ENCODE data around the gene PNCK. TPM values are rescaled to one million over a fixed set of nuclear protein-coding genes. Genes with fewer than 3 reads are reported as not detected.

The PNCK gene
- total RNA-seq, 1 donor from 2014 or later: 1.1 TPM

DNA sequence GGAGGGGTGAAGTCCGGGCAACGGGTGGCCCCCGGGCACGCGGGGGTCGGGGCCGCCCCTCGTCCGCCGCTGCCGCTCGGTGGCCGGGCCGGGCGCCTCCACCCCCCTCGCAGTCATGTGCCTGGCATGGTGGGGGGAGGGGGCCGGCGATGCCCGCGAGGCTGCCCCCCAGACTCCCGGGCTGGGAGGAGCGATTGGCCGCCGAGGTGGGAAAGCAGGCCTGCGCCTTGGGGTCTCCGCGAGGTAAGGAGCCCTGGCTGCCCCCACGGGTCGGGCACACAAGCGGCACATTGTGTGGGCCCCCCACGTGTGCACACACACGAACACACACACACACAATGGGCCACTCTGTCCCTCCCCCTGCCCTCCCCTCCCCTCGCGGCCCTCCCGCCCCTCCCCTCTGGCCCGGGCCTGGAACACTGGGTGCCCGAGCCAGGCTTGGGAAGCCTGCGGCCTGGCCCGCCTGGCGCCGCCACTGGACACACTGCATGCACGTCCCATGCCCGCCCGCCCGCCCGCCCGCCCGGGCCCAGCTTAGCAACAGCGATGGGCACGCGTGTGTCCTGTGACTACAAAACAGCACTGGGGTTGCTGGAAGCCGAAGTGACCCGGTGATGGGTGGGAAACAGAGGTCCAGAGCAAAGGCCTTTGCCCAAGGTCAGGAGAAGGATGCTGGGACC, 15.4 kb upstream of the PNCK start:
- DNase-seq (ENCODE audit: low read depth) (no peak), FAIRE-seq (no peak)

GRCh38 chrX:153688506-153688905, 14.9 kb upstream of the PNCK start:
- H3K9me3 Mint-ChIP-seq (ENCODE audit: unreplicated experiment): no peaks in the 10 kb centered on the region
- H3K27ac ChIP-seq (ENCODE audit: low read depth, low read length): no peak overlapping the region
- no peaks in the 10 kb centered on the region for H3K9me3 ChIP-seq (ENCODE audit: insufficient read depth, low read depth, low read length)
- no peak overlapping the region for H3K4me3 Mint-ChIP-seq (ENCODE audit: unreplicated experiment)
- H3K27me3 Mint-ChIP-seq (ENCODE audit: low read depth, unreplicated experiment): no peaks in the 10 kb centered on the region
- no peak for FAIRE-seq
- peaks cover 5% of the 10 kb centered on the region for H3K79me2 ChIP-seq (ENCODE audit: insufficient read depth, low read length)
- peaks cover 10% of the 10 kb centered on the region for H4K20me1 ChIP-seq (ENCODE audit: insufficient read depth, low read length)
- no peaks in the 10 kb centered on the region for H3K36me3 Mint-ChIP-seq (ENCODE audit: low read depth, unreplicated experiment)
- peak overlapping the region; percentile 33 for H3K4me3 ChIP-seq (ENCODE audit: insufficient read depth, low read depth, low read length)
- H3K27ac Mint-ChIP-seq (ENCODE audit: unreplicated experiment): no peak overlapping the region
- peak overlapping the region; percentile 68 for H3K4me2 ChIP-seq (ENCODE audit: low read length)
- DNase-seq (ENCODE audit: low read depth): no peak
- peak overlapping the region; percentile 48 for H3K9ac ChIP-seq (ENCODE audit: low read length)
- H2AFZ ChIP-seq (ENCODE audit: low read depth, low read length): no peak overlapping the region
- peaks cover 11% of the 10 kb centered on the region for H3K4me1 ChIP-seq (ENCODE audit: insufficient read depth, low read length)
- H3K4me1 Mint-ChIP-seq (ENCODE audit: low read depth, unreplicated experiment): peaks cover 2% of the 10 kb centered on the region
- H3K27me3 ChIP-seq (ENCODE audit: insufficient read depth, low read length): no peaks in the 10 kb centered on the region
- TF ChIP-seq CTCF (IDR thresholded peaks at IDR 0.05; ENCODE audit: insufficient read depth, low read depth, low read length) (no peak), EZH2 (IDR thresholded peaks at IDR 0.05; ENCODE audit: insufficient read depth, low read length) (no peak)
- H3K36me3 ChIP-seq (ENCODE audit: insufficient read depth, low read length): no peaks in the 10 kb centered on the region

More for the DNA sequence above, 15.4 kb upstream of the PNCK start:
- H3K79me2 ChIP-seq (ENCODE audit: insufficient read depth, low read length): peaks cover 5% of the 10 kb centered on the region
- H3K4me3 ChIP-seq (ENCODE audit: insufficient read depth, low read depth, low read length): peak overlapping the region; percentile 17
- H3K9me3 ChIP-seq (ENCODE audit: insufficient read depth, low read depth, low read length): no peaks in the 10 kb centered on the region
- Mint-ChIP-seq H3K4me1 (ENCODE audit: low read depth, unreplicated experiment) (peaks cover 2% of the 10 kb centered on the region), H3K36me3 (ENCODE audit: low read depth, unreplicated experiment) (no peaks in the 10 kb centered on the region), H3K9me3 (ENCODE audit: unreplicated experiment) (no peaks in the 10 kb centered on the region), H3K27ac (ENCODE audit: unreplicated experiment) (no peak overlapping the region), H3K27me3 (ENCODE audit: low read depth, unreplicated experiment) (no peaks in the 10 kb centered on the region), H3K4me3 (ENCODE audit: unreplicated experiment) (peak overlapping the region; percentile 76)
- H3K4me2 ChIP-seq (ENCODE audit: low read length): peak overlapping the region; percentile 76
- H3K27me3 ChIP-seq (ENCODE audit: insufficient read depth, low read length): no peaks in the 10 kb centered on the region
- peaks cover 10% of the 10 kb centered on the region for H4K20me1 ChIP-seq (ENCODE audit: insufficient read depth, low read length)
- H3K9ac ChIP-seq (ENCODE audit: low read length): no peak overlapping the region
- H2AFZ ChIP-seq (ENCODE audit: low read depth, low read length): no peak overlapping the region
- no peaks in the 10 kb centered on the region for H3K36me3 ChIP-seq (ENCODE audit: insufficient read depth, low read length)
- H3K27ac ChIP-seq (ENCODE audit: low read depth, low read length): no peak overlapping the region
- no peak for TF ChIP-seq EZH2 (IDR thresholded peaks at IDR 0.05; ENCODE audit: insufficient read depth, low read length)
- TF ChIP-seq CTCF (IDR thresholded peaks at IDR 0.05; ENCODE audit: insufficient read depth, low read depth, low read length): no peak
- peaks cover 11% of the 10 kb centered on the region for H3K4me1 ChIP-seq (ENCODE audit: insufficient read depth, low read length)

- Histone ChIP-seq H3K4me3 (ENCODE audit: insufficient read depth, low read depth, low read length) (no peak overlapping the region), H4K20me1 (ENCODE audit: insufficient read depth, low read length) (peaks cover 10% of the 10 kb centered on the region), H3K4me1 (ENCODE audit: insufficient read depth, low read length) (peaks cover 11% of the 10 kb centered on the region), H2AFZ (ENCODE audit: low read depth, low read length) (no peak overlapping the region), H3K27ac (ENCODE audit: low read depth, low read length) (no peak overlapping the region), H3K36me3 (ENCODE audit: insufficient read depth, low read length) (no peaks in the 10 kb centered on the region), H3K9ac (ENCODE audit: low read length) (no peak overlapping the region), H3K79me2 (ENCODE audit: insufficient read depth, low read length) (peaks cover 5% of the 10 kb centered on the region), H3K4me2 (ENCODE audit: low read length) (no peak overlapping the region), H3K27me3 (ENCODE audit: insufficient read depth, low read length) (no peaks in the 10 kb centered on the region), H3K9me3 (ENCODE audit: insufficient read depth, low read depth, low read length) (no peaks in the 10 kb centered on the region)
- no peak for TF ChIP-seq EZH2 (IDR thresholded peaks at IDR 0.05; ENCODE audit: insufficient read depth, low read length)
- no peak for TF ChIP-seq CTCF (IDR thresholded peaks at IDR 0.05; ENCODE audit: insufficient read depth, low read depth, low read length)
- no peaks in the 10 kb centered on the region for H3K36me3 Mint-ChIP-seq (ENCODE audit: low read depth, unreplicated experiment)
- FAIRE-seq (no peak), DNase-seq (ENCODE audit: low read depth) (no peak)
- no peak overlapping the region for H3K4me3 Mint-ChIP-seq (ENCODE audit: unreplicated experiment)
- no peaks in the 10 kb centered on the region for H3K9me3 Mint-ChIP-seq (ENCODE audit: unreplicated experiment)
- H3K27ac Mint-ChIP-seq (ENCODE audit: unreplicated experiment): no peak overlapping the region
- H3K27me3 Mint-ChIP-seq (ENCODE audit: low read depth, unreplicated experiment): no peaks in the 10 kb centered on the region
- H3K4me1 Mint-ChIP-seq (ENCODE audit: low read depth, unreplicated experiment): peaks cover 2% of the 10 kb centered on the region
These were observed 14.5 kb upstream of the PNCK start for GRCh38 chrX:153688071-153688470.
